ENCODE measurements around the gene CCL17. TPM values are rescaled to one million over a fixed set of nuclear protein-coding genes. Genes with fewer than 3 reads are reported as not detected.
A peak's percentile ranks its signal among the peaks of the same experiment; 100 is the strongest.

The CCL17 gene
- total and polyA plus RNA-seq, 9 of the 15 experiments (the other 6 are each of a cell fraction or from before 2014, with no cell fraction given), result not detected

DNA sequence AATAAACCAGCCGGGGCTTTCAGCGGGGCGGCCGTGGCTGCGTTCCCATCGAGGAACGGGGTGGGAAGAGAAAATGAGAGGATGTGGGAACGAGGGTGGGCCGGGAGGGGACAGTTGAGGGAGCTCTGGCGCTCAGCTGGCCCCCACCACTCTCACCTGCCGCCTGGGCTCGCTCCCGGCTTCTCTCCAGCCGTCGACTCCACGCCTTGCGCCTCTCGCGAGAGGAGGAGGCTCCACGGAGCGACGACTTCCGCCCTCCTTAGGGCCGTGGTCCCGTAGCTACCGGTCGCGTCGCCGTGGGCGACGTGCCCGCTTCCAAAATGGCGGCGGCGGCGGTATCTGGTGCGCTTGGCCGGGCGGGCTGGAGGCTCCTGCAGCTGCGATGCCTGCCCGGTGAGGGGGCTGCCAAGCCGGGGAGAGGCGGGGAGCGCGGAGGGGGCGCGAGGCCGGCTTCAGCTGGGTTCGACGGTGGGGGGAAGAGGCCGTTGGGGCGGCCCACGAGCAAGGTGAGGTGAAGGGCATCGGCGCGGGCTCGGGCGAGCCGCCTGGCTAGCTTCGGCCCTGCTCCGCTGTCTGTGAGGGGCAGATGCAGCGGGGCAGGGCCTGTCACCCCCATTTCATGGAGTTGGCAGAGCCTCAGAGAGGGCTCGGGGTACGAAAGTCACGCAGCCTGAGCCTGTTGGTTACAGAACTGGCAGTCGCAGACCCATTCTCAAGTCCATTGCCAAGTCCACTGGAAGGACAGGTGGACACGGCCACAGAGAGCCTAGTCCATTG, 42.8 kb downstream of the CCL17 start, which contains the start of the genes CIAPIN1 and COQ9 (continued):
- TF ChIP-seq, protein P1, sequence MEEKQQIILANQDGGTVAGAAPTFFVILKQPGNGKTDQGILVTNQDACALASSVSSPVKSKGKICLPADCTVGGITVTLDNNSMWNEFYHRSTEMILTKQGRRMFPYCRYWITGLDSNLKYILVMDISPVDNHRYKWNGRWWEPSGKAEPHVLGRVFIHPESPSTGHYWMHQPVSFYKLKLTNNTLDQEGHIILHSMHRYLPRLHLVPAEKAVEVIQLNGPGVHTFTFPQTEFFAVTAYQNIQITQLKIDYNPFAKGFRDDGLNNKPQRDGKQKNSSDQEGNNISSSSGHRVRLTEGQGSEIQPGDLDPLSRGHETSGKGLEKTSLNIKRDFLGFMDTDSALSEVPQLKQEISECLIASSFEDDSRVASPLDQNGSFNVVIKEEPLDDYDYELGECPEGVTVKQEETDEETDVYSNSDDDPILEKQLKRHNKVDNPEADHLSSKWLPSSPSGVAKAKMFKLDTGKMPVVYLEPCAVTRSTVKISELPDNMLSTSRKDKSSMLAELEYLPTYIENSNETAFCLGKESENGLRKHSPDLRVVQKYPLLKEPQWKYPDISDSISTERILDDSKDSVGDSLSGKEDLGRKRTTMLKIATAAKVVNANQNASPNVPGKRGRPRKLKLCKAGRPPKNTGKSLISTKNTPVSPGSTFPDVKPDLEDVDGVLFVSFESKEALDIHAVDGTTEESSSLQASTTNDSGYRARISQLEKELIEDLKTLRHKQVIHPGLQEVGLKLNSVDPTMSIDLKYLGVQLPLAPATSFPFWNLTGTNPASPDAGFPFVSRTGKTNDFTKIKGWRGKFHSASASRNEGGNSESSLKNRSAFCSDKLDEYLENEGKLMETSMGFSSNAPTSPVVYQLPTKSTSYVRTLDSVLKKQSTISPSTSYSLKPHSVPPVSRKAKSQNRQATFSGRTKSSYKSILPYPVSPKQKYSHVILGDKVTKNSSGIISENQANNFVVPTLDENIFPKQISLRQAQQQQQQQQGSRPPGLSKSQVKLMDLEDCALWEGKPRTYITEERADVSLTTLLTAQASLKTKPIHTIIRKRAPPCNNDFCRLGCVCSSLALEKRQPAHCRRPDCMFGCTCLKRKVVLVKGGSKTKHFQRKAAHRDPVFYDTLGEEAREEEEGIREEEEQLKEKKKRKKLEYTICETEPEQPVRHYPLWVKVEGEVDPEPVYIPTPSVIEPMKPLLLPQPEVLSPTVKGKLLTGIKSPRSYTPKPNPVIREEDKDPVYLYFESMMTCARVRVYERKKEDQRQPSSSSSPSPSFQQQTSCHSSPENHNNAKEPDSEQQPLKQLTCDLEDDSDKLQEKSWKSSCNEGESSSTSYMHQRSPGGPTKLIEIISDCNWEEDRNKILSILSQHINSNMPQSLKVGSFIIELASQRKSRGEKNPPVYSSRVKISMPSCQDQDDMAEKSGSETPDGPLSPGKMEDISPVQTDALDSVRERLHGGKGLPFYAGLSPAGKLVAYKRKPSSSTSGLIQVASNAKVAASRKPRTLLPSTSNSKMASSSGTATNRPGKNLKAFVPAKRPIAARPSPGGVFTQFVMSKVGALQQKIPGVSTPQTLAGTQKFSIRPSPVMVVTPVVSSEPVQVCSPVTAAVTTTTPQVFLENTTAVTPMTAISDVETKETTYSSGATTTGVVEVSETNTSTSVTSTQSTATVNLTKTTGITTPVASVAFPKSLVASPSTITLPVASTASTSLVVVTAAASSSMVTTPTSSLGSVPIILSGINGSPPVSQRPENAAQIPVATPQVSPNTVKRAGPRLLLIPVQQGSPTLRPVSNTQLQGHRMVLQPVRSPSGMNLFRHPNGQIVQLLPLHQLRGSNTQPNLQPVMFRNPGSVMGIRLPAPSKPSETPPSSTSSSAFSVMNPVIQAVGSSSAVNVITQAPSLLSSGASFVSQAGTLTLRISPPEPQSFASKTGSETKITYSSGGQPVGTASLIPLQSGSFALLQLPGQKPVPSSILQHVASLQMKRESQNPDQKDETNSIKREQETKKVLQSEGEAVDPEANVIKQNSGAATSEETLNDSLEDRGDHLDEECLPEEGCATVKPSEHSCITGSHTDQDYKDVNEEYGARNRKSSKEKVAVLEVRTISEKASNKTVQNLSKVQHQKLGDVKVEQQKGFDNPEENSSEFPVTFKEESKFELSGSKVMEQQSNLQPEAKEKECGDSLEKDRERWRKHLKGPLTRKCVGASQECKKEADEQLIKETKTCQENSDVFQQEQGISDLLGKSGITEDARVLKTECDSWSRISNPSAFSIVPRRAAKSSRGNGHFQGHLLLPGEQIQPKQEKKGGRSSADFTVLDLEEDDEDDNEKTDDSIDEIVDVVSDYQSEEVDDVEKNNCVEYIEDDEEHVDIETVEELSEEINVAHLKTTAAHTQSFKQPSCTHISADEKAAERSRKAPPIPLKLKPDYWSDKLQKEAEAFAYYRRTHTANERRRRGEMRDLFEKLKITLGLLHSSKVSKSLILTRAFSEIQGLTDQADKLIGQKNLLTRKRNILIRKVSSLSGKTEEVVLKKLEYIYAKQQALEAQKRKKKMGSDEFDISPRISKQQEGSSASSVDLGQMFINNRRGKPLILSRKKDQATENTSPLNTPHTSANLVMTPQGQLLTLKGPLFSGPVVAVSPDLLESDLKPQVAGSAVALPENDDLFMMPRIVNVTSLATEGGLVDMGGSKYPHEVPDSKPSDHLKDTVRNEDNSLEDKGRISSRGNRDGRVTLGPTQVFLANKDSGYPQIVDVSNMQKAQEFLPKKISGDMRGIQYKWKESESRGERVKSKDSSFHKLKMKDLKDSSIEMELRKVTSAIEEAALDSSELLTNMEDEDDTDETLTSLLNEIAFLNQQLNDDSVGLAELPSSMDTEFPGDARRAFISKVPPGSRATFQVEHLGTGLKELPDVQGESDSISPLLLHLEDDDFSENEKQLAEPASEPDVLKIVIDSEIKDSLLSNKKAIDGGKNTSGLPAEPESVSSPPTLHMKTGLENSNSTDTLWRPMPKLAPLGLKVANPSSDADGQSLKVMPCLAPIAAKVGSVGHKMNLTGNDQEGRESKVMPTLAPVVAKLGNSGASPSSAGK (IDR thresholded peaks at IDR 0.05), result no peak
- TF ChIP-seq, protein P2, sequence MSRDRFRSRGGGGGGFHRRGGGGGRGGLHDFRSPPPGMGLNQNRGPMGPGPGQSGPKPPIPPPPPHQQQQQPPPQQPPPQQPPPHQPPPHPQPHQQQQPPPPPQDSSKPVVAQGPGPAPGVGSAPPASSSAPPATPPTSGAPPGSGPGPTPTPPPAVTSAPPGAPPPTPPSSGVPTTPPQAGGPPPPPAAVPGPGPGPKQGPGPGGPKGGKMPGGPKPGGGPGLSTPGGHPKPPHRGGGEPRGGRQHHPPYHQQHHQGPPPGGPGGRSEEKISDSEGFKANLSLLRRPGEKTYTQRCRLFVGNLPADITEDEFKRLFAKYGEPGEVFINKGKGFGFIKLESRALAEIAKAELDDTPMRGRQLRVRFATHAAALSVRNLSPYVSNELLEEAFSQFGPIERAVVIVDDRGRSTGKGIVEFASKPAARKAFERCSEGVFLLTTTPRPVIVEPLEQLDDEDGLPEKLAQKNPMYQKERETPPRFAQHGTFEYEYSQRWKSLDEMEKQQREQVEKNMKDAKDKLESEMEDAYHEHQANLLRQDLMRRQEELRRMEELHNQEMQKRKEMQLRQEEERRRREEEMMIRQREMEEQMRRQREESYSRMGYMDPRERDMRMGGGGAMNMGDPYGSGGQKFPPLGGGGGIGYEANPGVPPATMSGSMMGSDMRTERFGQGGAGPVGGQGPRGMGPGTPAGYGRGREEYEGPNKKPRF (IDR thresholded peaks at IDR 0.05; ENCODE audit: low read depth, low read length), result no peak
- TF ChIP-seq, protein P3, sequence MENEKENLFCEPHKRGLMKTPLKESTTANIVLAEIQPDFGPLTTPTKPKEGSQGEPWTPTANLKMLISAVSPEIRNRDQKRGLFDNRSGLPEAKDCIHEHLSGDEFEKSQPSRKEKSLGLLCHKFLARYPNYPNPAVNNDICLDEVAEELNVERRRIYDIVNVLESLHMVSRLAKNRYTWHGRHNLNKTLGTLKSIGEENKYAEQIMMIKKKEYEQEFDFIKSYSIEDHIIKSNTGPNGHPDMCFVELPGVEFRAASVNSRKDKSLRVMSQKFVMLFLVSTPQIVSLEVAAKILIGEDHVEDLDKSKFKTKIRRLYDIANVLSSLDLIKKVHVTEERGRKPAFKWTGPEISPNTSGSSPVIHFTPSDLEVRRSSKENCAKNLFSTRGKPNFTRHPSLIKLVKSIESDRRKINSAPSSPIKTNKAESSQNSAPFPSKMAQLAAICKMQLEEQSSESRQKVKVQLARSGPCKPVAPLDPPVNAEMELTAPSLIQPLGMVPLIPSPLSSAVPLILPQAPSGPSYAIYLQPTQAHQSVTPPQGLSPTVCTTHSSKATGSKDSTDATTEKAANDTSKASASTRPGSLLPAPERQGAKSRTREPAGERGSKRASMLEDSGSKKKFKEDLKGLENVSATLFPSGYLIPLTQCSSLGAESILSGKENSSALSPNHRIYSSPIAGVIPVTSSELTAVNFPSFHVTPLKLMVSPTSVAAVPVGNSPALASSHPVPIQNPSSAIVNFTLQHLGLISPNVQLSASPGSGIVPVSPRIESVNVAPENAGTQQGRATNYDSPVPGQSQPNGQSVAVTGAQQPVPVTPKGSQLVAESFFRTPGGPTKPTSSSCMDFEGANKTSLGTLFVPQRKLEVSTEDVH (IDR thresholded peaks at IDR 0.05; ENCODE audit: low read depth, partially characterized antibody), result peak; percentile 59
- TF ChIP-seq ZNF445 (CRISPR knock-in tag; IDR thresholded peaks at IDR 0.05; ENCODE audit: low read depth) (no peak), CHD1 (IDR thresholded peaks at IDR 0.05; ENCODE audit: low read length) (peak; percentile 30), RBBP5 (IDR thresholded peaks at IDR 0.05; ENCODE audit: borderline replicate concordance, insufficient read depth, low read length, poor library complexity, severe bottlenecking) (peak; percentile 70), LARP7 (IDR thresholded peaks at IDR 0.05) (0 out of 2 replicates have a peak, but pooled peaks have one; percentile 27), TAF7 (tag; IDR thresholded peaks at IDR 0.05) (peak; percentile 95), KHSRP (IDR thresholded peaks at IDR 0.05) (no peak), ZNF408 (CRISPR knock-in tag; IDR thresholded peaks at IDR 0.05; ENCODE audit: low read depth) (no peak)
